Osteoblast (primary cell): ENCODE data around the gene ATP1A3. TPM values are rescaled to one million over a fixed set of nuclear protein-coding genes. Genes with fewer than 3 reads are reported as not detected.
A peak's percentile ranks its signal among the peaks of the same experiment; 100 is the strongest.

Experiments
- DNase-seq: peaks from one replicate; pipeline ENCODE4 v3.0.0; 2011; ENCODE audit warnings: low spot score, mixed read lengths; ENCODE audit not compliant: insufficient read length; ENCODE audit errors: missing footprints
- H2AFZ ChIP-seq: 2 replicates; pipeline ENCODE4 v1.6.0; 2011; ENCODE audit warnings: mild to moderate bottlenecking, low read length
- H3K27ac ChIP-seq: 2 replicates; pipeline ENCODE4 v1.5.1; 2011; ENCODE audit warnings: mild to moderate bottlenecking, low read depth, low read length, moderate library complexity
- H3K27me3 ChIP-seq: 2 replicates; pipeline ENCODE4 v1.6.0; 2012; ENCODE audit warnings: mild to moderate bottlenecking, control low read depth, inconsistent platforms, low read length, moderate library complexity; ENCODE audit not compliant: insufficient read depth
- H3K36me3 ChIP-seq: 2 replicates; pipeline ENCODE4 v1.5.1; 2011; ENCODE audit warnings: mild to moderate bottlenecking, low read length, control low read depth, moderate library complexity; ENCODE audit not compliant: insufficient read depth
- H3K4me1 ChIP-seq: 2 replicates; pipeline ENCODE4 v1.5.1; 2011; ENCODE audit warnings: mild to moderate bottlenecking, low read length, control low read depth, moderate library complexity; ENCODE audit not compliant: insufficient read depth
- H3K4me2 ChIP-seq: 2 replicates; pipeline ENCODE4 v1.6.0; 2011; ENCODE audit warnings: mild to moderate bottlenecking, low read length; ENCODE audit not compliant: insufficient read depth
- H3K4me3 ChIP-seq: fragments of 200-600 bp; sonication (generic); 3 replicates; pipeline ENCODE4 v1.5.1; 2012; ENCODE audit warnings: mild to moderate bottlenecking, low read length, inconsistent platforms; ENCODE audit not compliant: insufficient read depth
- H3K79me2 ChIP-seq: 2 replicates; pipeline ENCODE4 v1.6.0; 2012; ENCODE audit warnings: mild to moderate bottlenecking, low read length, control low read depth, inconsistent platforms; ENCODE audit not compliant: insufficient read depth
- H3K9me3 ChIP-seq: 2 replicates; pipeline ENCODE4 v1.5.1; 2011; ENCODE audit warnings: low read depth, low read length, control low read depth
- H4K20me1 ChIP-seq: 2 replicates; pipeline ENCODE4 v1.6.0; 2012; ENCODE audit warnings: mild to moderate bottlenecking, low read length, control low read depth; ENCODE audit not compliant: insufficient read depth
- CTCF ChIP-seq: IDR thresholded peaks from 2 replicates; pipeline ENCODE4 v1.5.1; 2011; ENCODE audit warnings: mild to moderate bottlenecking, low read depth, low read length, moderate library complexity; ENCODE audit errors: extremely low read depth
- total RNA-seq: library from RNA; depleted of rRNA; stranded (reverse); fragments of >200 nt; gene quantifications from 2 replicates; pipeline ENCODE4 v1.2.3, GENCODE V29; 2012

Gene ATP1A3
- total RNA-seq, 1 donor, result under 0.01 TPM

GRCh38 chr19:41984961-41985360 is 9.1 kb downstream of the ATP1A3 start:
- H3K4me3 ChIP-seq, result no peak overlapping the region
- no peaks in the 10 kb centered on the region for H3K79me2 ChIP-seq
- H3K36me3 ChIP-seq, result no peaks in the 10 kb centered on the region
- no peaks in the 10 kb centered on the region for H3K9me3 ChIP-seq
- H3K27me3 ChIP-seq, result peaks cover 16% of the 10 kb centered on the region
- no peaks in the 10 kb centered on the region for H3K4me1 ChIP-seq
- no peak overlapping the region for H3K4me2 ChIP-seq
- H4K20me1 ChIP-seq, result no peaks in the 10 kb centered on the region
- DNase-seq, result no peak
- H2AFZ ChIP-seq, result no peak overlapping the region
- TF ChIP-seq CTCF, result no peak
- H3K27ac ChIP-seq, result no peak overlapping the region

GRCh38 chr19:41981724-41982123 is 12.3 kb downstream of the ATP1A3 start:
- TF ChIP-seq CTCF, result no peak
- H3K4me2 ChIP-seq, result no peak overlapping the region
- H3K27me3 ChIP-seq, result peaks cover 5% of the 10 kb centered on the region
- DNase-seq, result no peak
- no peaks in the 10 kb centered on the region for H3K79me2 ChIP-seq
- no peaks in the 10 kb centered on the region for H3K36me3 ChIP-seq
- no peaks in the 10 kb centered on the region for H3K9me3 ChIP-seq
- no peaks in the 10 kb centered on the region for H4K20me1 ChIP-seq
- no peak overlapping the region for H2AFZ ChIP-seq
- H3K4me1 ChIP-seq, result no peaks in the 10 kb centered on the region
- no peak overlapping the region for H3K4me3 ChIP-seq
- no peak overlapping the region for H3K27ac ChIP-seq

GRCh38 chr19:41978470-41978869 is 15.6 kb downstream of the ATP1A3 start:
- peak; percentile 77 for DNase-seq
- Histone ChIP-seq H4K20me1 (no peaks in the 10 kb centered on the region), H3K4me2 (no peak overlapping the region), H3K4me3 (no peak overlapping the region), H3K4me1 (no peaks in the 10 kb centered on the region), H3K36me3 (no peaks in the 10 kb centered on the region), H3K79me2 (no peaks in the 10 kb centered on the region), H3K27ac (no peak overlapping the region), H2AFZ (no peak overlapping the region), H3K9me3 (no peaks in the 10 kb centered on the region), H3K27me3 (peaks cover 8% of the 10 kb centered on the region)
- no peak for TF ChIP-seq CTCF

- Histone ChIP-seq H3K79me2 (no peaks in the 10 kb centered on the region), H3K36me3 (no peaks in the 10 kb centered on the region)
These were observed 16.1 kb downstream of the ATP1A3 start for GRCh38 chr19:41977916-41978315.

More at GRCh38 chr19:41977916-41978315, 16.1 kb downstream of the ATP1A3 start:
- Histone ChIP-seq H3K4me2 (no peak overlapping the region), H3K4me1 (no peaks in the 10 kb centered on the region), H2AFZ (no peak overlapping the region), H3K27me3 (peaks cover 8% of the 10 kb centered on the region), H4K20me1 (no peaks in the 10 kb centered on the region), H3K27ac (no peak overlapping the region), H3K9me3 (no peaks in the 10 kb centered on the region), H3K4me3 (no peak overlapping the region)
- DNase-seq, result peak; percentile 30
- no peak for TF ChIP-seq CTCF
